DMS153 treated with DMSO at 0.1 percent for 48 hours (cell line): ENCODE measurements around the gene KIF6.

ENCODE experiments used
- DNase-seq: peaks from one replicate; lab custom pipeline; 2025; ENCODE audit not compliant: unreplicated experiment; lab: John Stamatoyannopoulos, UW

The KIF6 gene

DNA sequence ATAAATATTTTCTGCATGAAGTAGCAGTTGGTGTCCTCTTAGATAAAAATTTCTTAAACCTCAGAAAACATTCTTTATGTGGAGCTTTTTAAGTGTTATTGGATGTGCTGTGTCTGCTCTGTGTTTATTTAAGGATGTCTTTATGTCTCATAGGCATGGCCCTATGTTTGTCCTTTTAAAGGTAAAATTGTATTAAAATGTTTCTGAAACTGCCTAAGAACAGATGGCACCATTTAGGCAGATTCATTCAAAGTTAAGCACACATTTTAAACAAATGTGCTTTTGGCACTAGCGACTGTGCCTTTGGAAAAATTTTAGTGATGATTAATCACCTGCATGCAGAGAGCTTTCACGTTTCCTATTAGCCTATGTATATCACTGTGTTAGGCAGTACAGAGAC, 125.2 kb downstream of the KIF6 start:
- DNase-seq, result no peak

GRCh38 chr6:39599341-39599740, 125.9 kb downstream of the KIF6 start:
- DNase-seq, result no peak

DNA sequence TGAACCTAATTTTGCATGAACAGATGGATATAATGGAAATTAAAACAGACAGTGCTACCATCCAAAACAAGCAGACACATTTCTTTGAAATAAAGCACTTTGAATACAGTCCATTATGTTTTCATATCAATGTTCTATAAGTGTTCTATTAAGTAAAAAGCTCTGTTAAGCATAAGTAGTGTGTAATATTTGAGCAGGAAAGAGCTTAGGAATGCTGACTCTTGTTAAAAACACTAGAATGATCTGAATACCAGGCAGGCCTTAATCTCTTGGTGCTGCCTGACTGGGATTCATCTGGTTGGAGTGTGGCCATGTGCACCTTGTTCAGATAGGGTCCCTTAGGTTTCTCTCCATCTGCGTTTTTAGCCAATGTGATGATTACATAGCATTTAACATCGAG, 130.9 kb downstream of the KIF6 start:
- DNase-seq, result no peak

- no peak for DNase-seq
Observed at GRCh38 chr6:39593646-39594045, 131.6 kb downstream of the KIF6 start.

GRCh38 chr6:39590871-39591393, 134.3 kb downstream of the KIF6 start:
- DNase-seq, result no peak

DNA sequence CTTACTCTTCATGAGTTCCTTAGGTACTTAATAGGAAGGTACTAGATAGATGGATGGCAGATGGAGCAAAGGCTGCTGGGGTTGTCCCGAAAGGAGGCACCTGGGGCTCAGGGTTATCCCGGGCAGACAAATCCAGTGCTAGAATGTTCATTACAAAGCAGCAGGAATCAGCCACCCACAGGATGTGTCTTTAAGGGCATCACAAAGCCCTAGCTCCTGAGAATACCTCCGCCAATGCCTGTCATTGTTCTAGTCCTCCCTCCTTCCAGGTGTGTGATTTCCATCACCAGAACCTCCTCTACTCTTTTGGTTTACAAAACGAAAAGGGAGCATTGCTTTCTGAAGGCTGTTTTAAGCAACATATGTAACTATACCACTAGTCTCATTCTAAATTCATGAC, 138.1 kb downstream of the KIF6 start:
- DNase-seq, result no peak

DNA sequence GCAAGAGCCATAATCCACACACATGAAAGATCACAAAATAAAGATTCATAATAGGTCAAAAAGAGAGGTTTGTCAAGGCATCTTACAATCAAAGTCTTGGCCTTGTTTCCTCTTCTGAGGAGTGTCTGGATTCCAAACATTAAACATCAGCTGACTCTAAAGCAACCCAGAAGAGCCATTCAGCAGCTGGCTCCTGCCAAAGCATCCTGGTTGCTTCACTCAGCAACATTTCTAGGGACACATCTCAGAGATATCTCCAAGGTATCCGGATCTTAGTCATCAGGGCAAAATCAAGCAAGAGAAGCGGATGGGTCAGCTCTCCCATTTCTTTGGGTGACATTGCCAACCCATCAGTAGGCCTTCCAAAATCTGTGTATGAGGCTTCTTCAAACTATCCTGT, 139.6 kb downstream of the KIF6 start:
- no peak for DNase-seq

DNA sequence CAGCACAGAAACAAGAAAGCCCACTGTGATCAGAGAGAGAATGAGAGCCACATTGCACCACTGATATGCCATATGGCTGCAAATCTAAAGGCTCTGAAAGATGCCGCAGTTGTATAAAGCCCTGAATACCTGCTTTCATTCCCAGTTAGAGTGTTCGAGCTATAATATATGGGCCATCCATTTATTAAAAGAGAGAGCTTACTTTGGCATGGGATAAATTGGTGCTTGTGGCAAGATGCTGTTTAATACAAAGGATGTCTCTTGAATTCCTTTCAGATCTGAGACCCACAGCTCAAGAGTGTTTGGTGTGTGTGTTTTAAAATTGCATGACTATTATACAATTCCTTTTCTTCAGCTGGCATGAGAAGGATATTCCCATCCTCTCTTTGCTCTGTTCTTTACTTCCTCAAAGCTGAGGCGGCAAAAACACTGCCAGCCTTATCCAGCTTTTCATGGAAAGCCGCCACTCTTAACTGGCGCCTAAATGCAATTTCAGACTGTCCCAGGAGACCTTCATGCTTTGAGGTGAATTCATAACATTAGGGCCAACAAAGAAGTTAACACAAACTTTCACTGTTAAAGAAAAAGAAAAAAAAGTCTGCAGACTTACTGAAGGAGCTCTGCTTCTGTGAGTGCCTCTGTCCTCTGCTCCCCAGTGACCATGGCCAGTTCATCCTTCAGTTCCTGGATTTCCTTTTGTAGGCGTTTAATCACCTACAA, 147.6 kb downstream of the KIF6 start:
- no peak for DNase-seq

- DNase-seq, result no peak
Observed at GRCh38 chr6:39576556-39577303, 148.5 kb downstream of the KIF6 start.

GRCh38 chr6:39574991-39575390, 150.2 kb downstream of the KIF6 start:
- DNase-seq, result no peak

DNA sequence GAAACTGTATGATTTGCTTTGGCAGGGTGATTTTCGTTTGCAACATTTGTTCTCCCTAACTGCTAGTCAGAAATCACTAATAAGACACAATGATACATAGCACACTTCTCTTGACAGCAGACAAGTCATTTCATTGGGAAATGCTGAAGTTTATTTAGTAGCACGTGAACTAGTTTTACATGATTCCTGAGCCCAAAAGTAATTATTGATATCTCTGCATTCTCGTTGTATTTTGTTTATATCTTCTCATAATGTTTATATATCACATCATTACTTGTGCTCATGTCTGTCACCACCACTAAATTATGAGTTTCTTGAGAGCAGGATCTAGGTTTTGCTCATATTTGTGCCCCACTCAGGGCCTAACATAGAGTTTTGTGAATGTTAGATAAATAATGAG, 151.7 kb downstream of the KIF6 start:
- no peak for DNase-seq

DNA sequence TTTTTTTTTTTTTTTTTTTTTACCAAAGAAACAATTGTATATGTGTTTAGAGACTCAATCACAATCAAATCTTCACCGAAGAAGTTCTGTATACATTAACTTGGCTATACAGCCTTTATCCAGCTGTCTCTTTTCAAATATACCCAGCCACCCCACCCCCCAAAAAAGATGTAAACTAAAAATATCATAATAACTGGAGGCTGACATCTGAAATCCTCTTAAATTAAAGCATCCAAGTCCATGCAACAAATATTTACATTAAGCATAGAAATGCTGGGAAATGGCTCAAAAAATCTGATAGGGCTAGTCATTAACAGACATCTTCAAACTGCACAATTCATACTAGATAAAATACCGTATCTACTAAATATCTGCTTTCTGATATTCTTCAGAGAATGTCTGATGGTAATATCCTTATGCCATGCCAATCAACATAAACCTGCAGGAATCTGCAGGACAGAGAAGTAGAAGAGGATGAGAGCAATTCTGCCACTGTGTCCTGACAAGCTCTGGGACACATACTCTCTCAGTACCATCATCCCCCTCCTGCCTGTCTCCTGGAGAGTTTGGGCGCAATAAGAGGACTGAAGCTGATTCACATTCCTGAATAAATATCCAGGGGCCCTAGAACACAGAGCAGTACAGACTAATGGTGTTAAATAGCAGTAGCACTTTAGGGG, 152.4 kb downstream of the KIF6 start:
- DNase-seq, result no peak

DNA sequence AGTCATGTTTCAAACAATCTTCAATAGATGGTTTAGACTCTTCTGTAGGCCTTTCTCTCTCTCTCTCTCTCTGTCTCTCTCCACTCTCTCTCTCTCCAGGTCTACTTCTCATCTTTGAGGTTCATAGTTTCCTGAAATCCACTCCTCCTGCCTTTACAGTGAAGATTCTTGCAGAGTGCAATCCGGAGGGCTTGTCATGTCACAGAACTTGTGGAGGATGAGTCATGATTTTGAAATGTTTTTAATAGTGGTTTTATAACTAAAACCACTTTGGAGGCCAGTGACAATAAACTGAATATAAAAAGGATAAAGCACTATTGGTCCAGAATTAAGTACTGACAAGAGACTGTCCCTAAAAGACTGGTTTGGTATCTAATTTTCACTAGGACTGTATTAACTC, 156.3 kb downstream of the KIF6 start:
- no peak for DNase-seq

- no peak for DNase-seq
Observed at GRCh38 chr6:39567091-39567490, 158.1 kb downstream of the KIF6 start.

DNA sequence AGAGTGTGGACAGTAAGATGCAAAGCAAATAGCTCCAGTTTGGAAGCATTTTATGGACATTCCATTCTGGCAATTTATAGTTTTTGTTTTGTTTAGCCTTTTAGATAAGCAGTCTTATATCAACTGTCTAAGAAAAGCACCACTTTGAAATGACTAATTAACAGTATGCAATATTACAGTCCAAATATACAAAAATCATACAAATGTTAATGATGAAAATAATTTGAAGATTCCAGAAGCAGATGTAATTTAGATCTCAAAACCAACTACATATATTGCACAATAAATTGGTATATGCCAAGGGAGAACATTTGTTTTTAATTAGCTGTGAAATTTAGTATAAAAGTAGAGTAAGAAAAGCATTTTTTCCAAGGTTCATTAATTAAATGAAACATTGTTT, 158.8 kb downstream of the KIF6 start:
- DNase-seq, result no peak

DNA sequence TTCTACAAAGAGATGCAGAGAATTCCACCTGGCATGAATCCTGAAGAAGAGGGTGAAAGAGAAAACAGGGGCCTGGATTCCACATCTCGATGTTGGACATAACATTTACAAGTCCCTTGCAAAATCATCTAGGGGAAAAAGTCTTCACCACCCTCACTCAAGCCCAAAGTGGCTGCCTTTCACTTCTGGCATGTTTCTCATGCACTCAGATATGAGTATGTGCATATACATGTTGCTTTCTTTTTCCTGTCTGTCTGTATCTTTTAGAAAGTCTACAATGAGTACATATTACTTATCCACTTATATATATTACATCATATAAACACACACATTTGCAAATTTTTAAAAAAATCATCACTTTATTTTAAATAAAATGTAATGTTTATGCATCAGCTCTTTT, 159.3 kb downstream of the KIF6 start:
- DNase-seq, result no peak

DNA sequence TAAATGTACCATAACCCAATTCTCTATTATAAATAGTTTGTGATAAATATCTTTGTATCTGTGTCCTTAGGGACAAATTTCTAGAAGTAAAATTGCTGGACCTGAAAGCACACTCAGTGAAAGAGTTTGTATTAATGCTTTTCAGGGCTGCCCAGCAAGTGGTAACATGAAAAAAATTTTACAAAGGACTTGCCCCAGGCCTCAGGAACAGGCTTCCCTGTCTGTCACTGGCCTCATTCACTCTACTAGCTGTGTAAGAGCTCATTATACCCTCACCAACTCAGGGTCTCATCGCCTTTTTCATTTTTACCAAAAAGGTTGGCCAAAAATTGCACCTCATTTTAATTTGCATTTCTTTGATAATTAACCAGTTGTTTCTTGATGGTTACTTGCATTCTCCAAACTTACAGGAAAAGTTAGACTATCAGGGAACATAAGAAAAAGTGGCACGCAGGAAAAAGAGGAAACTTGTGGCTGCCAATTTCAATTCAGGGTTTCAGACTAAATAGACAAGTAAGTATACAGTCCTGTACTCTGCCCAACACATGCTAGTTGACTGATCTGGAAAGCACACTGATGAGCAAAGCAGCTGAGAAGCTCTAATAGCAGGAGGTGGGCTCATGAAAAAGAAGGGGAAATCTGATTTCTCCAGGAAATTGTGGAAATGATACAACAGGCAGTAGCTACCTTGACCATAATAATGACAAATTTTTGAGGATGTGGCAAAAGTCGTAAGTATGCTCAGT, 161.5 kb downstream of the KIF6 start:
- DNase-seq, result no peak

DNA sequence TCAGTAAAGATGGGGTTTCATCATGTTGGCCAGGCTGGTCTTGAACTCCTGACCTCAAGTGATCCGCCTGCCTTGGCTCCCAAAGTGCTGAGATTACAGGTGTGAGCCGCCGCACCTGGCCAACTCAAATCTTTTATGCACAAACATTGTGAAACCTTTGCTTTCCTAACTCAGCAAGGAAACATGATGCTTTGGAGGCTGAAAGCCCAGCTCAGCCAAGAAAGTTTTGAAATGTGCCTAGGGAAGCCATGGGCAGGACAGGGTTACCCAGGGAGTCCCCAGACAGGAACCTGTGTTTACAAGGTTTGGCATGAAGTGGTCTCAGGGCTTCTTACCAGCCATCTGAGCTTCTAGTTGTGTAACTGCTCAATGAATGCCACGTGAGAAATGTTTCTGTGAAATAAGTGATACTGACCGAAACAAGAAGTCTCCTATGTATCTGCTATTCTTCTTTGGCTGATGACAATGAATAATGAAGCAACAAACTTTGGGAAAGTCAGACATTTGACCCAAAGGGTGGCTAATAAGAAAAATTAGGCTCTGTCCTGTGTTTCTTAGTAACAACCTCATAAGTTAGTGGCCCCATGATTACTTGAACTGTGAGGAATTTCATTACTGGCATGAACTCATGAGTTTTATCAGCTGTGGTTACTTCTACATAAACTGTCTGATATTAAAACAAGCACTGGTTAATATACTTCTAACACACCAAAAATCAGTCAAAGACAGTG, 163.5 kb downstream of the KIF6 start:
- no peak for DNase-seq

GRCh38 chr6:39560915-39561314, 164.3 kb downstream of the KIF6 start:
- DNase-seq, result no peak

GRCh38 chr6:39558591-39559190, 166.5 kb downstream of the KIF6 start:
- DNase-seq, result no peak
